CD4-positive, alpha-beta memory T cell (primary cell): Measurements from ENCODE around the gene ZNF436. TPM values are rescaled to one million over a fixed set of nuclear protein-coding genes. Genes with fewer than 3 reads are reported as not detected.

ENCODE experiments used
- CTCF ChIA-PET: fragments of 350-600 bp; sonication (Branson Sonifier 250); formaldehyde crosslinking; loops from one replicate; lab custom pipeline; 2021; ENCODE audit warnings: inconsistent platforms; ENCODE audit not compliant: partially characterized antibody; lab: Charles Lee
- POLR2A ChIA-PET: fragments of 350-600 bp; sonication (Branson Sonifier 250); formaldehyde crosslinking; loops from one replicate; lab custom pipeline; 2021; ENCODE audit not compliant: partially characterized antibody; lab: Charles Lee
- DNase-seq, 5 donors: peaks; one replicate each; pipeline versions ENCODE4 v3.0.0 to v3.0.0-alpha.2; 2020 to 2022; ENCODE audit warnings: mixed read lengths in 1 of 5
- H3K27ac ChIP-seq: one replicate; pipeline ENCODE4 v1.7.0; 2013; ENCODE audit warnings: low read depth, low read length
- H3K27me3 ChIP-seq: 2 replicates; pipeline ENCODE4 v1.7.0; 2013; ENCODE audit warnings: mild to moderate bottlenecking, low read length, moderate library complexity; ENCODE audit not compliant: insufficient read depth
- H3K36me3 ChIP-seq: 2 replicates; pipeline ENCODE4 v1.7.0; 2013; ENCODE audit warnings: mild to moderate bottlenecking, low read length, moderate library complexity; ENCODE audit not compliant: insufficient read depth
- H3K4me1 ChIP-seq: 2 replicates; pipeline ENCODE4 v1.7.0; 2013; ENCODE audit warnings: mild to moderate bottlenecking, low read length, moderate library complexity; ENCODE audit not compliant: insufficient read depth
- H3K4me3 ChIP-seq, 2 donors: one replicate each; pipeline ENCODE4 v1.7.0; 2013; ENCODE audit warnings: low read length in 2 of 2, mild to moderate bottlenecking in 1 of 2
- H3K9me3 ChIP-seq, 2 donors: one replicate each; pipeline ENCODE4 v1.7.0; 2013; ENCODE audit warnings: low read length in 2 of 2, control low read depth in 1 of 2; ENCODE audit not compliant: control insufficient read depth in 1 of 2
- H3K27ac Mint-ChIP-seq, 7 donors: one replicate each; pipeline ENCODE4 v1.8.0; 2020 to 2021; ENCODE audit warnings: mixed read lengths in 7 of 7, mild to moderate bottlenecking in 6 of 7, inconsistent platforms in 3 of 7, moderate library complexity in 3 of 7
- H3K27me3 Mint-ChIP-seq, 2 donors: one replicate each; pipeline ENCODE4 v1.8.0; 2020 to 2021; ENCODE audit warnings: mixed read lengths in 2 of 2
- H3K36me3 Mint-ChIP-seq, 2 donors: one replicate each; pipeline ENCODE4 v1.8.0; 2020 to 2021; ENCODE audit warnings: mixed read lengths in 2 of 2, inconsistent platforms in 1 of 2, mild to moderate bottlenecking in 1 of 2
- H3K4me1 Mint-ChIP-seq, 4 donors: one replicate each; pipeline ENCODE4 v1.8.0; 2020 to 2021; ENCODE audit warnings: mixed read lengths in 4 of 4, mild to moderate bottlenecking in 1 of 4
- H3K4me3 Mint-ChIP-seq, 8 donors: one replicate each; pipeline ENCODE4 v1.8.0; 2020 to 2021; ENCODE audit warnings: mixed read lengths in 8 of 8, mild to moderate bottlenecking in 7 of 8, moderate library complexity in 6 of 8, inconsistent platforms in 3 of 8
- H3K9me3 Mint-ChIP-seq, 8 donors: one replicate each; pipeline ENCODE4 v1.8.0; 2020 to 2021; ENCODE audit warnings: mixed read lengths in 8 of 8, mild to moderate bottlenecking in 5 of 8, inconsistent platforms in 3 of 8, moderate library complexity in 1 of 8
- intact Hi-C: fragments of 100-400 bp; cut with micrococcal nuclease; formaldehyde crosslinking; loops from one replicate; pipeline ENCODE4 v1.15.1; 2023
- polyA plus RNA-seq, 2 donors: library from polyadenylated mRNA; unstranded; fragments of 300-500 nt; fragmentation: Illumina TruSeq; gene quantifications; one replicate each; pipeline ENCODE4 v1.2.3, GENCODE V29; 2021
- total RNA-seq, 2 experiments: library from RNA; stranded (reverse); gene quantifications; one replicate each; pipeline ENCODE4 v1.2.3, GENCODE V29; 2021

ZNF436 gene
- total and polyA plus RNA-seq, 4 experiments from 2014 or later, result 1.7 to 11.9 (median 7.2) TPM

DNA sequence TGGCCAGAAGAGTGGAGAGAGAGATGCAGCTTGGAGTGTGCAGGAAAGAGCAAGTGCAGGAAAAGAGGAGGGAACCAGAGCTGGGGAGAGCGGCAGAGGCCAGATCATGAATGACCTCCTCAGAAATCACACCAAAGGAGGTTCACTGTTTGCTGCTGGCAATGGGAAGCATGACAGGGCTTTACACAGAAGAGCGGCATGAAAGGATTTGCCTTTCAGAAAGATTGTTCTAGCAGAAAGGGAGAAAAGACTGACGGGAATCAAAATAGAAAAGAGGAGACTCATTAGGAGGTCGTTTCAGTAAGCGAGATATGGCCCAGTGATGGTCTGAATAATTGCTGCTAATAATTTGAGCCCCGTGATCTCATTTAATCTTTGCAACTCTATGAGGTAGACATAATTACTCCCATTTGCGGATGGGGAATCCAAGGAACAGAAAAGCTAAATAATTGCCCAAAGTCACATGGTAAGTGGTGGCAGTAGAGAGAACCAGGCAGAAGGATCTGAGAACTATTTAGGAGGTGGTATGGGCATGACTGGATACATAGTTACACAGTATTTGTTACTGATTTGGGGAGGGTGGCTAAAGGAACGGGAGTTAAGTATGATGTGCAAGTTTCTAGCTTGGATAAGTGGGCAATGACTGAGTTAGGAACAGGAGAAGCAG is 13.0 kb downstream of the ZNF436 start:
- H3K36me3 Mint-ChIP-seq, result peaks cover 29 to 40% of the 10 kb centered on the region in 2 donors
- Histone ChIP-seq H3K9me3 (peaks cover 3 to 10% of the 10 kb centered on the region in 2 donors), H3K27ac (no peak overlapping the region), H3K4me3 (no peak overlapping the region), H3K36me3 (no peaks in the 10 kb centered on the region), H3K27me3 (no peaks in the 10 kb centered on the region), H3K4me1 (no peaks in the 10 kb centered on the region)
- POLR2A ChIA-PET, result interaction anchor here (1.6 kb wide), 1 partner anchor 12 kb away, joined by 6 read pairs; no protein-coding TSS in a partner anchor
- no peak overlapping the region for H3K4me3 Mint-ChIP-seq
- CTCF ChIA-PET, result interaction anchor here (0.9 kb wide), 1 partner anchor 12 kb away, joined by 3 read pairs; no protein-coding TSS in a partner anchor
- H3K9me3 Mint-ChIP-seq, result peaks cover 0 to 36% (median 25%) of the 10 kb centered on the region in 8 donors
- no peak for DNase-seq
- H3K27ac Mint-ChIP-seq, result no peak overlapping the region
- intact Hi-C loops, result no loop called here
- H3K4me1 Mint-ChIP-seq, result peaks cover 0 to 6% (median 4%) of the 10 kb centered on the region in 4 donors
- H3K27me3 Mint-ChIP-seq, result no peaks in the 10 kb centered on the region

DNA sequence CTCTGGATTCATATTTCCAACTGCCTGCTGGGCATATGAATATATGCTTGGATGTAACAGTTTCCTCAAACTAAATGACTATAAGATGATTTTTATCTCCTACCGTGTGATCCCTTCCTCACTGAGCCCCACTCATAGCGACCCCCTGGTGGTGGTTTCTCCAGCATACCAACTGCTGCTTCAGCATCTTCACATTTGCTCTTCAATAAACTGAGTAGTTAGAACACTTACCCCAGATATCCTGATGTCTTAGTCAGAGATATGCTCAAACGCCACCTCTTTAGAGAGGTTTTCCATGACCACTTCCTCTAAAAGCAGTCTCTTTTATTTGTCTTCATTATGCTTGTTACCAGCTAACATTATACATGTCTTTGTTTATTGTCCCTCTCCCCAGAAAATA is 15.4 kb downstream of the ZNF436 start:
- peaks cover 0 to 6% (median 4%) of the 10 kb centered on the region in 4 donors for H3K4me1 Mint-ChIP-seq
- peak overlapping the region in 1 of 7 donors; percentile 44 for H3K27ac Mint-ChIP-seq
- POLR2A ChIA-PET, result interaction anchor here (1.9 kb wide), 1 partner anchor 9 kb away, joined by 6 read pairs; the partner anchor contains the start of gene HNRNPR
- H3K9me3 ChIP-seq, result no peaks in the 10 kb centered on the region
- no peak for DNase-seq
- intact Hi-C loops, result no loop called here
- H3K36me3 ChIP-seq, result no peaks in the 10 kb centered on the region
- peaks cover 7 to 17% of the 10 kb centered on the region in 2 donors for H3K36me3 Mint-ChIP-seq
- CTCF ChIA-PET, result interaction anchor here (0.7 to 1.3 kb wide), 3 partner anchors 8 to 15 kb away, joined by 3 read pairs; no protein-coding TSS in a partner anchor
- H3K9me3 Mint-ChIP-seq, result peaks cover 0 to 13% (median 4%) of the 10 kb centered on the region in 8 donors
- no peaks in the 10 kb centered on the region for H3K4me1 ChIP-seq
- no peak overlapping the region for H3K27ac ChIP-seq
- no peaks in the 10 kb centered on the region for H3K27me3 ChIP-seq
- no peak overlapping the region for H3K4me3 ChIP-seq
- no peaks in the 10 kb centered on the region for H3K27me3 Mint-ChIP-seq
- H3K4me3 Mint-ChIP-seq, result no peak overlapping the region

DNA sequence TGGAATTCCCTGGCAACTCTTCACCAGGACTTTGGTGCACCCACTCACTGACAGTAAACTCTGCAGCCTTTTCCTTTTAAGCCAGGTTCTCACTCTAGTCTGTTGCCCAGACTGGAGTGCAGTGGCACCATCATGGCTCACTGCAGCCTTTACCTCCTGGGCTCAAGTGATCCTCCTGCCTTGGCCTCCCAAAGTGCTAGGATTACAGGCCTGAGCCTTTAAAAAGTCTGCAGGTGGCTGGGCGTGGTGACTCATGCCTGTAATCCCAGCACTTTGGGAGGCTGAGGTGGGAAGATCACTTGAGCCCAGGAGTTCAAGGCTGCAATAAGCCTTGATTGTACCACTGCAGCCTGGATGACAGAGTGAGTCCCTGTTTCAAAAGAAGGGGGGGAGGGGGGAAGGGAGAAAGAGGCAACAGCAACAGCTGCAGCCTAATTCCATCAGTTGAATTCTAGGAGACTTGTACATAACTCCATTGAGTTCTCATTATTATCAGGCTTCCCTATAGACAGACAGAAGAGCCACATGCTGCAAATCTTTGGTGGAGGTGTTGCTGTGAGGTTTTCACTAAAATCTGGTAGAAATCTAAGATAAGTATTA is 17.4 kb downstream of the ZNF436 start:
- peaks cover 5 to 9% of the 10 kb centered on the region in 2 donors for H3K36me3 Mint-ChIP-seq
- no peak overlapping the region for H3K27ac Mint-ChIP-seq
- CTCF ChIA-PET, result no interaction called here
- Histone ChIP-seq H3K4me1 (no peaks in the 10 kb centered on the region), H3K9me3 (no peaks in the 10 kb centered on the region), H3K36me3 (no peaks in the 10 kb centered on the region), H3K27me3 (no peaks in the 10 kb centered on the region), H3K4me3 (no peak overlapping the region), H3K27ac (no peak overlapping the region)
- H3K27me3 Mint-ChIP-seq, result no peaks in the 10 kb centered on the region
- intact Hi-C loops, result no loop called here
- DNase-seq, result no peak
- H3K4me1 Mint-ChIP-seq, result peaks cover 0 to 6% (median 4%) of the 10 kb centered on the region in 4 donors
- POLR2A ChIA-PET, result no interaction called here
- peaks cover 0 to 2% (median 0%) of the 10 kb centered on the region in 8 donors for H3K9me3 Mint-ChIP-seq
- no peak overlapping the region for H3K4me3 Mint-ChIP-seq

DNA sequence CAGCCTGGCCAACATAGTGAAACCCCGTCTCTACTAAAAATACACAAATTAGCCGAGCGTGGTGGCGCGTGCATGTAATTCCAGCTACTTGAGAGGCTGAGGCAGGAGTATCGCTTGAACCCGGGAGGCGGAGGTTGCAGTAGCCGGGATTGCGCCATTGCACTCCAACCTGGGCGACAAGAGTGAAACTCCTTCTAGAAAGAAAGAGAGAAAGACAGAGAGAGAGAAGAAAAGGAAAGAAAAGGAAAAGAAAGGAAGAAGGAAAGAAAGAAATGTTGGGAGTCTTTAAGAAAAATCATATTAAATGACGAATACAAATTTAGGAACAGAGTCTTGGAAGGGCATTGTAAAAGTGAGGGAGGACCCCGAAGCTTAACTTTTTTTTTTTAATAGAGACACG is 23.7 kb downstream of the ZNF436 start:
- Mint-ChIP-seq H3K9me3 (peaks cover 0 to 2% (median 0%) of the 10 kb centered on the region in 8 donors), H3K4me1 (peaks cover 21 to 37% (median 28%) of the 10 kb centered on the region in 4 donors), H3K4me3 (peak overlapping the region in 5 of 8 donors; percentile 25 to 59 (median 53)), H3K27ac (peak overlapping the region in 2 of 7 donors; percentile 51 to 64), H3K36me3 (peaks cover 0 to 16% of the 10 kb centered on the region in 2 donors), H3K27me3 (no peaks in the 10 kb centered on the region)
- peaks cover 26% of the 10 kb centered on the region for H3K4me1 ChIP-seq
- no peaks in the 10 kb centered on the region for H3K27me3 ChIP-seq
- H3K36me3 ChIP-seq, result no peaks in the 10 kb centered on the region
- CTCF ChIA-PET, result interaction anchor here (1.3 kb wide), 1 partner anchor 58 kb away, joined by 4 read pairs; no protein-coding TSS in a partner anchor
- POLR2A ChIA-PET, result interaction anchor here (1.8 to 3.5 kb wide), 2 partner anchors 8 to 21 kb away, joined by 6 to 112 read pairs; partner anchors contain the start of gene ZNF436
- H3K27ac ChIP-seq, result no peak overlapping the region
- no peak overlapping the region for H3K4me3 ChIP-seq
- H3K9me3 ChIP-seq, result no peaks in the 10 kb centered on the region
- DNase-seq, result no peak
- intact Hi-C loops, result no loop called here

DNA sequence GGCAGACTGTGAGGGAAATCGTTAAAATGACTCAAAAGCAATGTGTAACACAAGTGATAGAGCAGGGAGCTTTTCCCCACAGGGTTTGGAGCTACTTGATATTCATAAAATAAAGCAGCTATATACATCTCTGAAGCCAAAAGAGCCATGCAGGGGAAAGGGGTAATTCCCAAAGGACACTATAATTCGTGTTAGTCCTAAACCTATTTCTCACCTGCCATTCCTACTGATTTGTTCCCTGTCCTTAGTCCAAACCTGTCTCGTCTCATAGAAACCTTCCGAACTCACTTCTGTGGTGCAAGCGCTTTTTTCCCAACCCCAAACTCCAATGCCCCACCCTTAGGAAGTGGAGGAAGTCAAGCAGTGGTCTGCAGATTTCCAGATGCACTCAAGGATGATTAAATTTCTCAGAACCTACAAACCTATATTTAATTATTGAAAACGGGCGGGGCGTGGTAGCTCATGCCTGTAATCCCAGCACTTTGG is 24.6 kb downstream of the ZNF436 start:
- intact Hi-C loops, result loop anchor here (1.0 to 5.0 kb wide), 4 partner anchors 23 to 274 kb away; partner anchors contain the start of gene E2F2

DNA sequence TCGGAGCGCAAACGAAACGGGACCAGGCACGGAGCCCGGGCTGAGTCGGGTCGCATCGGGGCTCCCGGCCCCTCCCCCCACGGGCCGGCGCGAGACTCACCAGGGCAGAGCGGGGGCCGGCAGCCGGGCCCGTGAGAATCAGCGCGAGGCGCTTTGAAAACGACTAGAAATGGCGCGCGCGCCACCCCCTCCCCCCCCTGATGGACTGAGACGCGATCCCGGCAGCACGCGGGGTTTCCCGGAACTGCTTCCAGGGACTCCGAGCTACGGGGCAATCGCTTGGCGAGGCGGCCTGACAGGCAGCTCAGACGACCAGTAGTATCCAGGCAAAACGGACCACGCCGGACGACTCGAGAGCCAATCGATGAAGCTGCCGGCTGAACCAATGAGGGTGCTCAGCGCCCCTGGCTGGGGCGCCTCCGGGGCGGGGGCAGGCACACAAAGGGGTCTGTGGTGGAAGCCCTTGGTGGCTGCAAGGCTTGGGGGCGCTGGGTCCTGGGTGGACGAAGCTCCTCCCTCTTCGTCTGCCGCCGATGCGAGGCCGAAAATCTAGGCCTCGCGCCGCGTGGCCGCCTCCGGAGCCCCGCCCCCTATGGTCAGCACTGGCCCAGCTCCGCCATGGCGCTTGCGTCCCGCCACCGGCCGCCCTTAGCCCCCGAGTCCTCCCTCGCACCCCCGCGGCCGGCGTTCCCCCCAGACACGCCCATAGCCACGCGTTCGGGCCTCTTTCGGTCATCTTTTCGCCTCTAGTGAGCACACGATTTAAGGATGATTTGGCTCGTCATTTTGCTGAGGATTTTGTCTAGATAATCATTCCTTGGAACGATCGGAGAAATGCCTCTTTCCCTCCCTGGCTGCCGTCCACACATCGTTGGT is 25.3 kb downstream of the ZNF436 start, which contains the start of gene HNRNPR:
Gene HNRNPR (minus strand): TSS at position 174 of the 876 bp plus-strand sequence. CDS start 3,276 bp downstream, outside the sequence.
- Mint-ChIP-seq H3K9me3 (peaks cover 0 to 2% (median 0%) of the 10 kb centered on the region in 8 donors), H3K36me3 (peaks cover 0 to 24% of the 10 kb centered on the region in 2 donors), H3K4me1 (peaks cover 35 to 53% (median 42%) of the 10 kb centered on the region in 4 donors), H3K4me3 (peak within 1 kb of the TSS; percentile 92 to 99 (median 98)), H3K27me3 (no peaks in the 10 kb centered on the region), H3K27ac (peak within 1 kb of the TSS; percentile 93 to 99 (median 96))
- H3K27me3 ChIP-seq, result no peaks in the 10 kb centered on the region
- DNase-seq, result peak; percentile 96 to 99 (median 98)
- no peaks in the 10 kb centered on the region for H3K36me3 ChIP-seq
- CTCF ChIA-PET, result interaction anchor here (0.7 to 1.7 kb wide), 5 partner anchors 13 to 242 kb away, joined by 3 to 11 read pairs (median 3); no protein-coding TSS in a partner anchor
- peak within 1 kb of the TSS; percentile 75 for H3K27ac ChIP-seq
- no peaks in the 10 kb centered on the region for H3K9me3 ChIP-seq
- POLR2A ChIA-PET, result interaction anchor here (0.6 to 3.5 kb wide), 25 partner anchors 10 to 436 kb away, joined by 3 to 112 read pairs (median 4); partner anchors contain the start of genes ASAP3, E2F2, LUZP1 and RPL11
- peak within 1 kb of the TSS; percentile 79 to 89 for H3K4me3 ChIP-seq
- intact Hi-C loops, result loop anchor here (1.0 to 5.0 kb wide), 4 partner anchors 24 to 275 kb away; partner anchors contain the start of gene E2F2
- peaks cover 42% of the 10 kb centered on the region for H3K4me1 ChIP-seq

More for the DNA sequence above, 24.6 kb downstream of the ZNF436 start:
- CTCF ChIA-PET, result interaction anchor here (1.3 to 1.7 kb wide), 4 partner anchors 12 to 161 kb away, joined by 3 to 11 read pairs (median 6); no protein-coding TSS in a partner anchor
- Histone ChIP-seq H3K4me3 (peak overlapping the region; percentile 79 to 89), H3K27ac (peak overlapping the region; percentile 75), H3K27me3 (no peaks in the 10 kb centered on the region), H3K4me1 (peaks cover 35% of the 10 kb centered on the region), H3K9me3 (no peaks in the 10 kb centered on the region), H3K36me3 (no peaks in the 10 kb centered on the region)
- Mint-ChIP-seq H3K4me1 (peaks cover 30 to 46% (median 36%) of the 10 kb centered on the region in 4 donors), H3K27ac (peak overlapping the region; percentile 91 to 99 (median 96)), H3K27me3 (no peaks in the 10 kb centered on the region), H3K9me3 (peaks cover 0 to 2% (median 0%) of the 10 kb centered on the region in 8 donors), H3K36me3 (peaks cover 0 to 19% of the 10 kb centered on the region in 2 donors), H3K4me3 (peak overlapping the region; percentile 92 to 99 (median 98))
- POLR2A ChIA-PET, result interaction anchor here (0.9 to 3.5 kb wide), 12 partner anchors 9 to 435 kb away, joined by 3 to 112 read pairs (median 6); partner anchors contain the start of genes ASAP3, LUZP1 and ZNF436
- DNase-seq, result peak in 1 of 5 donors; percentile 1
